HL-60 (cell line): ENCODE data around the gene PCED1B.
A peak's percentile ranks its signal among the peaks of the same experiment; 100 is the strongest.

ENCODE experiments used
- DNase-seq, 2 experiments: peaks; one replicate each; pipeline ENCODE4 v3.0.0-alpha.2; 2010 to 2020; ENCODE audit warnings: low read depth in 1 of 2, low spot score in 1 of 2
- H3K27ac ChIP-seq: fragments of 250-450 bp; sonication (Bioruptor Pico); replicated peaks from 2 replicates; pipeline ENCODE4 v1.5.1; 2020; ENCODE audit warnings: mild to moderate bottlenecking, moderate library complexity
- H3K27me3 ChIP-seq: fragments of 250-450 bp; sonication (Bioruptor Pico); 2 replicates; pipeline ENCODE4 v1.5.1; 2021; ENCODE audit warnings: mild to moderate bottlenecking, moderate library complexity; ENCODE audit not compliant: insufficient read depth, poor library complexity, severe bottlenecking
- H3K4me3 ChIP-seq: replicated peaks from 2 replicates; pipeline ENCODE4 v1.5.1; 2011; ENCODE audit warnings: mild to moderate bottlenecking, control low read depth, low read length; ENCODE audit not compliant: insufficient read depth
- GABPA ChIP-seq: IDR thresholded peaks from 2 replicates; pipeline ENCODE4 v1.6.1; 2012; ENCODE audit warnings: low read depth
- POLR2AphosphoS5 ChIP-seq: IDR thresholded peaks from 2 replicates; pipeline ENCODE4 v1.6.1; 2012; ENCODE audit warnings: low read depth
- SPI1 ChIP-seq: IDR thresholded peaks from 2 replicates; pipeline ENCODE4 v1.6.1; 2012; ENCODE audit warnings: low read depth, mild to moderate bottlenecking, borderline replicate concordance
- TF ChIP-seq, protein P1 (sequence below): IDR thresholded peaks from one replicate; pipeline ENCODE4 v1.5.1; 2011; ENCODE audit warnings: low read length, control low read depth, inconsistent platforms; ENCODE audit not compliant: insufficient read depth
- TF ChIP-seq, protein P2 (sequence below): IDR thresholded peaks from 2 replicates; pipeline ENCODE4 v1.6.1; 2012; ENCODE audit warnings: low read depth; ENCODE audit not compliant: insufficient replicate concordance

The PCED1B gene

DNA sequence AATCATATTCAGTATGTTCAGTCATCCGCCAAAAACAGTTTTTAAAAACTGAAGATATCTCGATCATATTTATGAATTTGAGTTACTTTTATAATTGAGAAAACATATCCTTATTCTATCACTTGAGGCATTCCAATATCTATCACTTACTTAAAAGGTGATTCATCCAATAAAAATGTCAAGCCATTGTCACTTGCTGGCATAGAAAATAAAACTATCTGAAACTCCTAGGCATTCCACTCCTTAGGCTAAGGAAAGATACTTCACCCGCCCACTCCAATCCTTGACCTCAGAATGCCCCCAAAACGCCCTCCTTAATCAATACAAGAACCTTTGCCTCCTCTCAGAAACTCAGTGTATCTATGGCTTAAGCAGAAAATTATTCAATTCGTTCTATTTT, 51.6 kb downstream of the PCED1B start:
- DNase-seq, result no peak
- H3K27ac ChIP-seq, result no peak overlapping the region
- TF ChIP-seq GABPA (no peak), SPI1 (no peak), POLR2AphosphoS5 (no peak)
- H3K4me3 ChIP-seq, result no peak overlapping the region
- no peaks in the 10 kb centered on the region for H3K27me3 ChIP-seq

DNA sequence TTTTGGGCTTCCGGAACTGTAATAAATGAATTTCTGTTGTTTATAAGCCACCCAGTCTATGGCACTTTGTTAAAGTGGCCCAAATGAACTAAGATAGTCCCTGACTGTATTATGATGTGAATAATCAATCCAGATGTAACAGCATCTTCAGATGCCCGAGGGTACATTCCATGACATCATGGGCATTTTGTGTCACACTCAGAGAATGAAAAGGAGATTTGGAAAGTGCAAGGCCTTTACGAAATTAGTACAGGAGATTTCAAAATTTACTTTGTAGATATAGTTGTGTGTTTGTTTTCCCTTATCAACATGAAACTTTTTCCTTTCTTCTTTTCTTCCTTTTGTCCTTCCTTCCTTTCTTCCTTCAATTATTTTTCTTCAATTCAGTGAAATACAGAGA, 54.6 kb downstream of the PCED1B start:
- no peak for DNase-seq
- TF ChIP-seq, protein P1, sequence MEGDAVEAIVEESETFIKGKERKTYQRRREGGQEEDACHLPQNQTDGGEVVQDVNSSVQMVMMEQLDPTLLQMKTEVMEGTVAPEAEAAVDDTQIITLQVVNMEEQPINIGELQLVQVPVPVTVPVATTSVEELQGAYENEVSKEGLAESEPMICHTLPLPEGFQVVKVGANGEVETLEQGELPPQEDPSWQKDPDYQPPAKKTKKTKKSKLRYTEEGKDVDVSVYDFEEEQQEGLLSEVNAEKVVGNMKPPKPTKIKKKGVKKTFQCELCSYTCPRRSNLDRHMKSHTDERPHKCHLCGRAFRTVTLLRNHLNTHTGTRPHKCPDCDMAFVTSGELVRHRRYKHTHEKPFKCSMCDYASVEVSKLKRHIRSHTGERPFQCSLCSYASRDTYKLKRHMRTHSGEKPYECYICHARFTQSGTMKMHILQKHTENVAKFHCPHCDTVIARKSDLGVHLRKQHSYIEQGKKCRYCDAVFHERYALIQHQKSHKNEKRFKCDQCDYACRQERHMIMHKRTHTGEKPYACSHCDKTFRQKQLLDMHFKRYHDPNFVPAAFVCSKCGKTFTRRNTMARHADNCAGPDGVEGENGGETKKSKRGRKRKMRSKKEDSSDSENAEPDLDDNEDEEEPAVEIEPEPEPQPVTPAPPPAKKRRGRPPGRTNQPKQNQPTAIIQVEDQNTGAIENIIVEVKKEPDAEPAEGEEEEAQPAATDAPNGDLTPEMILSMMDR, result no peak
- TF ChIP-seq, protein P2, sequence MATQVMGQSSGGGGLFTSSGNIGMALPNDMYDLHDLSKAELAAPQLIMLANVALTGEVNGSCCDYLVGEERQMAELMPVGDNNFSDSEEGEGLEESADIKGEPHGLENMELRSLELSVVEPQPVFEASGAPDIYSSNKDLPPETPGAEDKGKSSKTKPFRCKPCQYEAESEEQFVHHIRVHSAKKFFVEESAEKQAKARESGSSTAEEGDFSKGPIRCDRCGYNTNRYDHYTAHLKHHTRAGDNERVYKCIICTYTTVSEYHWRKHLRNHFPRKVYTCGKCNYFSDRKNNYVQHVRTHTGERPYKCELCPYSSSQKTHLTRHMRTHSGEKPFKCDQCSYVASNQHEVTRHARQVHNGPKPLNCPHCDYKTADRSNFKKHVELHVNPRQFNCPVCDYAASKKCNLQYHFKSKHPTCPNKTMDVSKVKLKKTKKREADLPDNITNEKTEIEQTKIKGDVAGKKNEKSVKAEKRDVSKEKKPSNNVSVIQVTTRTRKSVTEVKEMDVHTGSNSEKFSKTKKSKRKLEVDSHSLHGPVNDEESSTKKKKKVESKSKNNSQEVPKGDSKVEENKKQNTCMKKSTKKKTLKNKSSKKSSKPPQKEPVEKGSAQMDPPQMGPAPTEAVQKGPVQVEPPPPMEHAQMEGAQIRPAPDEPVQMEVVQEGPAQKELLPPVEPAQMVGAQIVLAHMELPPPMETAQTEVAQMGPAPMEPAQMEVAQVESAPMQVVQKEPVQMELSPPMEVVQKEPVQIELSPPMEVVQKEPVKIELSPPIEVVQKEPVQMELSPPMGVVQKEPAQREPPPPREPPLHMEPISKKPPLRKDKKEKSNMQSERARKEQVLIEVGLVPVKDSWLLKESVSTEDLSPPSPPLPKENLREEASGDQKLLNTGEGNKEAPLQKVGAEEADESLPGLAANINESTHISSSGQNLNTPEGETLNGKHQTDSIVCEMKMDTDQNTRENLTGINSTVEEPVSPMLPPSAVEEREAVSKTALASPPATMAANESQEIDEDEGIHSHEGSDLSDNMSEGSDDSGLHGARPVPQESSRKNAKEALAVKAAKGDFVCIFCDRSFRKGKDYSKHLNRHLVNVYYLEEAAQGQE, result no peak
- TF ChIP-seq SPI1 (no peak), POLR2AphosphoS5 (no peak), GABPA (no peak)
- no peaks in the 10 kb centered on the region for H3K27me3 ChIP-seq

DNA sequence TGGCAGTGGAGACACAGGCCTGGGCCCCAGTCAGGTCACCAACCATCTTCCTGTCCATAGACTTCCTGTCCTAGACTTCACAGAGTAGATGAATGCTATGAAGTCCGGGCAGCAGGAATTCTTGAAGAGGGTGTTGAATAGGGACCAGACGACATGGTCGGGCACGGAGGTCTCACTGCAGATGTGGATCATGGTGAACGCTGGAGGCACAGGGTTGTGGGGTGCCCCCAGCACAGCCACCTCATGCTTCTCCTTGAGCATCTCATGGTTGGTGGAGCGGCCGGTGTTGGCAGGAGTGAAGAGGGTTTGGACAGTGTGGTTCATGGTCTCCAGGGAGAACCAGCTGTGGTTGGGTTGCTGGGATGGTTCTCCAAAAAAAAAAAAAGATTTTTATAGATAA, 56.2 kb downstream of the PCED1B start:
- H3K4me3 ChIP-seq, result no peak overlapping the region
- no peaks in the 10 kb centered on the region for H3K27me3 ChIP-seq
- no peak overlapping the region for H3K27ac ChIP-seq
- TF ChIP-seq GABPA (no peak), SPI1 (no peak), POLR2AphosphoS5 (no peak)
- TF ChIP-seq, protein P2, result no peak
- TF ChIP-seq, protein P1, result no peak
- DNase-seq, result no peak

More for the DNA sequence above, 54.6 kb downstream of the PCED1B start:
- no peak overlapping the region for H3K27ac ChIP-seq
- no peak overlapping the region for H3K4me3 ChIP-seq

DNA sequence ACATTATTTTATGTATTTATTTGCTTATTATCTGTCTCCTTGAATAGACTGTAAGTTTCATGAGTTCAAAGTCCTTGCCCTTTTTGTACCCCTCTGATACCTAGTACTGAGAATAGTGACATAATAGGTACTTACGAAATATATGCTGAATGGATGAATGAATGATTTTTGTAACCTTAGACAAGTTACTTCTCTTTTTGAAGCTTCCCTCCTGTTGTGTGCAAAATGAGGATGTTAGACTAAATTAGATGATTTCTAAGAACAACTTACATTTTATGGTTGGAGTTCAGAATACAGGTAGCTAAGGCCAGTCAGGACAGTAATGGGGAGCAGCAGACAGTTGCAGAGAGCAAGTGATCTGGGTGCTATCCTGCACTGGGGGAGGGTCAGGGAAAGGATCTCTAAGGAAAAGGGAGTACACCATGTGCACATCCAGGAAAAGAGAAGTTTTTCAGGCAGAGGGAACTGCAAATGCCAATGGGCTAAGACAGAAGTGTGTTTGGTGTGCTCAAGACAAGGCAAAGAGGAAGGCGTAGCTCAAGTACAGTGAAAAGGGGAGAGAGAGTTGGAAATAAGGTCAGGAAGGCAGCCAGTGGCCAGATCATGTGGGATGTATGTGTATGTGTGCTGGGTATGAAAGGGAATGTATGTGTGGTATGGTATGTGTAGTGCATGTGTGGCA, 59.7 kb downstream of the PCED1B start:
- TF ChIP-seq, protein P2, result no peak
- TF ChIP-seq GABPA (no peak), SPI1 (no peak), POLR2AphosphoS5 (no peak)
- TF ChIP-seq, protein P1, result no peak
- no peaks in the 10 kb centered on the region for H3K27me3 ChIP-seq
- peak in 1 of 2 experiments; percentile 54 for DNase-seq
- H3K27ac ChIP-seq, result peak overlapping the region; percentile 1; the same call in 1 of the 2 replicates
- no peak overlapping the region for H3K4me3 ChIP-seq
